ENCODE data around the gene RNF180. TPM values are rescaled to one million over a fixed set of nuclear protein-coding genes. Genes with fewer than 3 reads are reported as not detected.

Gene RNF180
- total RNA-seq, 4 donors from 2014 or later = 4.9 to 11.9 (median 10.7) TPM

- no peak for TF ChIP-seq CTCF (IDR thresholded peaks at IDR 0.05; ENCODE audit: low read depth)
These were observed 47.9 kb downstream of the RNF180 start for GRCh38 chr5:64213531-64213930.

GRCh38 chr5:64214132-64214531 lies 48.5 kb downstream of the RNF180 start:
- TF ChIP-seq CTCF (IDR thresholded peaks at IDR 0.05; ENCODE audit: low read depth) = no peak

- TF ChIP-seq CTCF (IDR thresholded peaks at IDR 0.05; ENCODE audit: low read depth) = no peak
These were observed 56.3 kb downstream of the RNF180 start for GRCh38 chr5:64221911-64222310.

GRCh38 chr5:64229163-64229774 lies 63.6 kb downstream of the RNF180 start:
- no peak for TF ChIP-seq CTCF (IDR thresholded peaks at IDR 0.05; ENCODE audit: low read depth)

GRCh38 chr5:64260756-64261155 lies 95.1 kb downstream of the RNF180 start:
- TF ChIP-seq CTCF (IDR thresholded peaks at IDR 0.05; ENCODE audit: low read depth) = no peak

- no peak for TF ChIP-seq CTCF (IDR thresholded peaks at IDR 0.05; ENCODE audit: low read depth)
These were observed 103.5 kb downstream of the RNF180 start for GRCh38 chr5:64269164-64269563.

- TF ChIP-seq CTCF (IDR thresholded peaks at IDR 0.05; ENCODE audit: low read depth) = no peak
These were observed 107.6 kb downstream of the RNF180 start for GRCh38 chr5:64273276-64273675.

All from subcutaneous adipose tissue (tissue), 4 donors.